HepG2 (cell line): ENCODE data around the gene ADCYAP1R1. TPM values are rescaled to one million over a fixed set of nuclear protein-coding genes. Genes with fewer than 3 reads are reported as not detected.

Experiments used
- HMGA1 ChIP-seq: sonication (generic); formaldehyde crosslinking; conservative IDR thresholded peaks from 2 replicates; pipeline ENCODE4 v1.4.0; 2020; ENCODE audit warnings: missing genetic modification reagents
- HOXA9 ChIP-seq: sonication (generic); formaldehyde crosslinking; IDR thresholded peaks from 2 replicates; pipeline ENCODE4 v1.8.1; 2022; ENCODE audit warnings: missing genetic modification reagents, mild to moderate bottlenecking, moderate library complexity, borderline replicate concordance
- KLF9 ChIP-seq: IDR thresholded peaks from 2 replicates; pipeline ENCODE4 v1.6.1; 2016; ENCODE audit warnings: low read depth
- PRDM10 ChIP-seq: sonication (generic); formaldehyde crosslinking; IDR thresholded peaks from 2 replicates; pipeline ENCODE4 v1.4.0; 2020; ENCODE audit warnings: low read depth, missing genetic modification reagents
- SALL2 ChIP-seq: sonication (generic); formaldehyde crosslinking; IDR thresholded peaks from 2 replicates; pipeline ENCODE4 v1.8.1; 2023; ENCODE audit warnings: mild to moderate bottlenecking, missing genetic modification reagents, inconsistent platforms
- ZNF136 ChIP-seq: sonication (generic); formaldehyde crosslinking; IDR thresholded peaks from 2 replicates; pipeline ENCODE4 v1.8.1; 2022; ENCODE audit warnings: low read depth, mild to moderate bottlenecking, moderate library complexity, missing genetic modification reagents
- ZSCAN5A ChIP-seq: sonication (generic); formaldehyde crosslinking; IDR thresholded peaks from 2 replicates; pipeline ENCODE4 v1.8.0; 2022; ENCODE audit warnings: mild to moderate bottlenecking, missing genetic modification reagents, borderline replicate concordance
- polyA plus RNA-seq, 8 experiments: library from polyadenylated mRNA; depleted of rRNA in 3 of 8; stranded (reverse) in 7 of 8; unstranded in 1 of 8; fragments of >200 nt; fragmentation: Illumina TruSeq in 4 of 8; extraction: Trizol in 4 of 8; gene quantifications; 2 replicates each; pipeline versions ENCODE4 v1.2.1 to v1.2.3, GENCODE V29; 2011 to 2016; ENCODE audit warnings: low read depth in 4 of 8, missing spikeins in 1 of 8, mixed read lengths in 1 of 8; ENCODE audit not compliant: insufficient read depth in 1 of 8
- total RNA-seq, 5 experiments: library from RNA; depleted of rRNA; stranded (reverse); fragments of >200 nt; fragmentation: Illumina TruSeq; extraction: Trizol; gene quantifications; 2 replicates each; pipeline ENCODE4 v1.2.3, GENCODE V29; 2016; ENCODE audit warnings: low read depth in 1 of 5

The ADCYAP1R1 gene
- total and polyA plus RNA-seq, 2 of the 13 experiments (the other 11 are each of a cell fraction or from before 2014, with no cell fraction given) = not detected

- no peak for TF ChIP-seq ZSCAN5A (CRISPR knock-in tag)
- no peak for TF ChIP-seq HMGA1
- no peak for TF ChIP-seq PRDM10 (CRISPR knock-in tag)
- no peak for TF ChIP-seq ZNF136 (CRISPR knock-in tag)
- TF ChIP-seq SALL2 (CRISPR knock-in tag) = no peak
- no peak for TF ChIP-seq KLF9 (CRISPR knock-in tag)
- no peak for TF ChIP-seq HOXA9 (CRISPR knock-in tag)
- TF ChIP-seq, all 625 proteins: peak for 0
Observed at GRCh38 chr7:31023877-31024276, 28.2 kb upstream of the ADCYAP1R1 start (continued).
